ENCODE results near the gene ZNF207. TPM values are rescaled to one million over a fixed set of nuclear protein-coding genes. Genes with fewer than 3 reads are reported as not detected.
A peak's percentile ranks its signal among the peaks of the same experiment; 100 is the strongest.

ZNF207 gene
- total RNA-seq, 2 donors from 2014 or later, result 107 to 221 TPM

DNA sequence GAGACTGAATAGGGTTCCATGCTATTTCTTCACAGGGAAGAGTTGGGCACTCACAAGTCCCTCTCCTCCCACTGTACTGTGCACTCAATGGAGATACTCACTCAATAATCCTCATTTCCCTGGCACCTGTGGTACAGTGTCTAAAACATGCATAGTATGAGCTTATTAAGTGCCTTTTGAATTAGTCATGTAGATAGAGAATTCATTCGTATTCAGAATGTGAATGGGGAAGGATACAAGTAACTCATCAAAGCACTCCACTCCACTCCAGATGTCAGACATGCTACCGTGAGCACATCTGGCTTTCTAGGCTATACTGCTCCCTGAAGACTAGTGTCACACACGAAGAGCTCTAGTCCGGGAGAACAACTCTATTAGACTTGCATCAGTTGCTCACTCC, 14.3 kb upstream of the ZNF207 start:
- Histone ChIP-seq H3K27me3 (replicated peaks; ENCODE audit: insufficient read depth) (no peaks in the 10 kb centered on the region), H3K36me3 (peaks cover 22% of the 10 kb centered on the region), H3K4me1 (ENCODE audit: control insufficient read depth in 1 of 2, low read depth in 2 of 2) (peaks cover 0 to 1% of the 10 kb centered on the region in 2 donors), H3K4me3 (no peak overlapping the region), H3K9me3 (no peaks in the 10 kb centered on the region), H3K27ac (no peak overlapping the region)
- DNase-seq (ENCODE audit: low spot score) (no peak), ATAC-seq (ENCODE audit: insufficient number of reproducible peaks, low FRiP score, low read depth) (no peak)
- TF ChIP-seq, protein P1, sequence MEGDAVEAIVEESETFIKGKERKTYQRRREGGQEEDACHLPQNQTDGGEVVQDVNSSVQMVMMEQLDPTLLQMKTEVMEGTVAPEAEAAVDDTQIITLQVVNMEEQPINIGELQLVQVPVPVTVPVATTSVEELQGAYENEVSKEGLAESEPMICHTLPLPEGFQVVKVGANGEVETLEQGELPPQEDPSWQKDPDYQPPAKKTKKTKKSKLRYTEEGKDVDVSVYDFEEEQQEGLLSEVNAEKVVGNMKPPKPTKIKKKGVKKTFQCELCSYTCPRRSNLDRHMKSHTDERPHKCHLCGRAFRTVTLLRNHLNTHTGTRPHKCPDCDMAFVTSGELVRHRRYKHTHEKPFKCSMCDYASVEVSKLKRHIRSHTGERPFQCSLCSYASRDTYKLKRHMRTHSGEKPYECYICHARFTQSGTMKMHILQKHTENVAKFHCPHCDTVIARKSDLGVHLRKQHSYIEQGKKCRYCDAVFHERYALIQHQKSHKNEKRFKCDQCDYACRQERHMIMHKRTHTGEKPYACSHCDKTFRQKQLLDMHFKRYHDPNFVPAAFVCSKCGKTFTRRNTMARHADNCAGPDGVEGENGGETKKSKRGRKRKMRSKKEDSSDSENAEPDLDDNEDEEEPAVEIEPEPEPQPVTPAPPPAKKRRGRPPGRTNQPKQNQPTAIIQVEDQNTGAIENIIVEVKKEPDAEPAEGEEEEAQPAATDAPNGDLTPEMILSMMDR (IDR thresholded peaks at IDR 0.05), result no peak

DNA sequence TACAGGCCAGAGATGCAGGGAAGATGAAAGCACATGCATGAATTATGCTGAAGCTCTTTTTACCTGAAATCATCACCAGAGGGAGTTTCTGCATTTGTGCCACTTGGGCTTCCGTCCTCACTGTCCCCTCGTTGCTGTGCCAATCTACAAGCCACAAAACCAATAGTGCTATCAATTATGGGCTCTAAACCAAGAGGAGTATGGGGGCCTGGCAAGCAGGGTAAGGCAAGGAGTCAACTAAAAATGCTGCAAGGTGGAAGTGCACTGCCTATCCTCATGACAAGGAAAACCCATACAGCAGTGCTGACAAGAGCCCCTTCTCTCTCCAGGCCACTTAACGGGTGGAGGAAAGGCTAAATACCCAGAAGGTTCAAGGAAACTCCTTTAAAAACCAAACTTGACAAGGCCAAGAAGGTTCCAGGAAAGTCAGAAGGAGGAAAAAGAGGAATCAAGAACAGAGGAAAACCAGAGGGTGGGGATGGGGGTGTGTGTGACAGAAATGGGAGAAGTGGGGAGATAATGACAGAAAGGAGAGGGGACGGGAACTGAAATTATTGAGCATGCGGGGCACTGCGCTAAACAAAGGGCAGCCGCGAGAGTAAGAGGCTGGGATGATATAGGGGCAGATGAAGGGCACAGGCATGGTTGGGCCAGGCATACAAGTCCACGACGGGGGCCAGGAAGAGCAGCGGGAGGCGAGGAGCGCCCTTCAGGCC, 8.7 kb upstream of the ZNF207 start:
- Histone ChIP-seq H3K4me1 (ENCODE audit: control insufficient read depth in 1 of 2, low read depth in 2 of 2) (peaks cover 12 to 20% of the 10 kb centered on the region in 2 donors), H3K9me3 (no peaks in the 10 kb centered on the region), H3K36me3 (peaks cover 6% of the 10 kb centered on the region), H3K27me3 (replicated peaks; ENCODE audit: insufficient read depth) (no peaks in the 10 kb centered on the region), H3K27ac (peak overlapping the region; percentile 55 to 82), H3K4me3 (peak overlapping the region; percentile 88)
- no peak for ATAC-seq (ENCODE audit: insufficient number of reproducible peaks, low FRiP score, low read depth)
- DNase-seq (ENCODE audit: low spot score), result no peak
- TF ChIP-seq, protein P1 (IDR thresholded peaks at IDR 0.05), result no peak

DNA sequence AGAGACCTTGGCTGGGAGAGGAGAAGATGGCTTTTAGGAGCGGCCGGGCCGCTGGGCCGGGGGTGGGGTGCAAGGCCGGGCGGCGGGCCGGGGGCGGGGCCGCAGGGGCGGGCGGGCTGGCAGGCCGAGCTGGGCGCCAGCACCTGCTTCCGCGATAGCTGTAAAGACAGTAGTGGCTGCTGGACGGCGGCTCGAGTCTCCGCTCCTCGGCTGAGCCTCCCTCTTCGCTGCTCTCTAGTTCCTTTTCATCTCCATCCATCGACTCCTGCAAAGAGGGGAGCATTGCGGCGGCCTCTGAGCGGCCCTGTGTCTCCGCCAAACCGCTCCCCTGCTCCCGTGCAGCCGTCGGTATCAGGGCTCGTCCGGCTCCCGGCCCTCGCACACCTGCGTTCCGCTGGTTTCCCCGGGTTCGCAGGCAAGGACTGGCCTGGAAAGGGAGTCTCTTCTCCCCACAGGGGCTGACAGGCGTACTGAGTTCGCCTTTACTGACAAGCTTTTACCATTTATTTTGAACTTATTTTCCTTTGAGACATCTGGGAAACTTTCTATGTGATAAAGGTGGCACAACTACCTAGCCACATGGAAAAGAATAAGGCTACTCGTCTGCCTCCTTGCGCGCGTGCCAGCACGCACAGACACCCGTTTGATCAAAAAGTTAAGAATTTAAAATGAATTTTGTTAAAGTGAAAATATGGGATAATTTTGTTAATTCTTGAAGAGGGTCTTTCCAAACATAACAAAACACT, 7.9 kb upstream of the ZNF207 start, which contains the start of gene C17orf75:
Gene C17orf75 (minus strand): TSS at position 317 of the 746 bp plus-strand sequence. CDS start 34 bp downstream, at position 283.
- peak; percentile 69 for ATAC-seq (ENCODE audit: insufficient number of reproducible peaks, low FRiP score, low read depth)
- TF ChIP-seq, protein P1 (IDR thresholded peaks at IDR 0.05), result no peak
- no peak for DNase-seq (ENCODE audit: low spot score)

DNA sequence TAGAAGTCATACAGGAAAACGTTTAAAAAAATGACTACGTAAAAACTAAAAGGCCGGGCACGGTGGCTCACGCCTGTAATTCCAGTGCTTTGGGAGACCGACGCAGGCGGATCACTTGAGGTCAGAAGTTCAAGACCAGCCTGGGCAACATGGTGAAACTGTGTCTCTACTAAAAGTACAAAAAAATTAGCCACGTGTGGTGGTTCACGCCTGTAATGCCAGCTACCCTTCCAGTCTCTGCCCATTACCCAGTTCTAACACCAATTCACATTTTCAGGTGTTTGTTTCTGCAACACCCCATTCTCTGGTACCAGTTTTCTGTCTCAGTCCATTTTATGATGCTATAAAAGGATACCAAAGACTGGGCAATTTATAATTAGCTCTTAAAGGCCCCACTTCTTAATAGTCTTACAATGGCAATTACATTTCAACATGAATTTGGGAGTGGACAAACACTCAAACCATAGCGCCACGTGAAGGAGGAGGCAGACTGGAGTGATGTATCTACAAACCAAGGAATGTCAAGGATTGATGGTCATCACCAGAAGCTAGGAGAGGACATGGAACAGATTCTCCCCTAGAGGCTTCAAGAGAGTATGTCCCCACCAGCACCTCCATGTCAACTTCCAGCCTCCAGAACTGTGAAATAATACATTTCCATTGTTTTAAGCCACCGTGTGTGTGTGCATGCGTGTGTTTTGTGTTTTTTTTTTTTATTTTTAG, 7.2 kb upstream of the ZNF207 start:
- Histone ChIP-seq H3K36me3 (peaks cover 3% of the 10 kb centered on the region), H3K4me3 (peak overlapping the region; percentile 88), H3K4me1 (ENCODE audit: control insufficient read depth in 1 of 2, low read depth in 2 of 2) (peaks cover 12 to 20% of the 10 kb centered on the region in 2 donors), H3K9me3 (no peaks in the 10 kb centered on the region), H3K27ac (peak overlapping the region; percentile 73 to 82), H3K27me3 (replicated peaks; ENCODE audit: insufficient read depth) (no peaks in the 10 kb centered on the region)
- TF ChIP-seq, protein P1 (IDR thresholded peaks at IDR 0.05), result no peak
- ATAC-seq (ENCODE audit: insufficient number of reproducible peaks, low FRiP score, low read depth), result no peak
- DNase-seq (ENCODE audit: low spot score), result no peak

More for the DNA sequence above, 7.9 kb upstream of the ZNF207 start, which contains the start of gene C17orf75:
- Histone ChIP-seq H3K36me3 (peaks cover 6% of the 10 kb centered on the region), H3K4me1 (ENCODE audit: control insufficient read depth in 1 of 2, low read depth in 2 of 2) (peaks cover 12 to 20% of the 10 kb centered on the region in 2 donors), H3K27me3 (replicated peaks; ENCODE audit: insufficient read depth) (no peaks in the 10 kb centered on the region), H3K4me3 (peak within 1 kb of the TSS; percentile 88), H3K9me3 (no peaks in the 10 kb centered on the region), H3K27ac (peak within 1 kb of the TSS; percentile 73 to 82)

All from thoracic aorta (tissue), 2 donors.